ENCODE results near the gene SMARCD3. TPM values are rescaled to one million over a fixed set of nuclear protein-coding genes. Genes with fewer than 3 reads are reported as not detected.

Gene SMARCD3
- polyA plus RNA-seq, 1 donor from 2014 or later = 199 TPM

DNA sequence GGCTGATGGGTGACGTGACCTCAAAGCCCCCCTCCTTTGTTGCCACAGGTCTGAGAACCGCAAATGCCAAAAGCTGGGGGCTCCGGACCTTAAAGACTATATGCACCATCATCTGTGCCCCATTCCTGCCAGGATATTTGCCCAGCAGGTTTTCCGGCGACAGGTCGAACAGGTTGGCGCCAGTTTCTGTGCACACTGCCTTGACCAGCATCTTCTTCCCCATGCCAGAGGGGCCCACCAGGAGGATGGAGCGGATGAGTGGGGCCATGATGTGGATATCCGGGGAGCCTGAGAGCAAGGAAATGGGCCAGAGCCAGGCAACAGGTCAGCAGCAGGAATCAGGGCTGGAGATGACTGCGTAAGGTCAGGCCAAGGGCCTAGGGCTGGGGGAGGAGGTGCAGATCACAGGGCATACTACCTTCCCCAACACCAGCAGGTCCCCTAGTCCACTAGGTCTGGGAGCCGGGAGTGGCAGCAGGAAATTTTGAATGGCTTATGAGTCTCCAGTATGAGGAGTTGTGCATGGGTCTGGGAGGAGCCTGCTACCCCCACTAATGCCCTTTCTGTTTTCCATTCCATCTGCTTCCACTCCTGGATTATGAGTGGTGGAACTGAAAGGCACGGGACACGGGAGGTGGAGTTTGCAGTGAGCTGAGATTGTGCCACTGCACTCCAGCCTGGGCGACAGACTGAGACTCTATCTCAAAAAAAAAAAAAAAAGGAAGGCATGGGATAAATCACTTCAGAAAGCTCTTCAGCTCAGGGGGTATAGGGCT lies 55.1 kb downstream of the SMARCD3 start:
- Histone ChIP-seq H3F3A (ENCODE audit: insufficient read depth, low read length, poor library complexity, severe bottlenecking) (no peaks in the 10 kb centered on the region), H3K27me3 (ENCODE audit: insufficient read depth, low read depth, low read length) (no peaks in the 10 kb centered on the region)
- TF ChIP-seq, protein P1, sequence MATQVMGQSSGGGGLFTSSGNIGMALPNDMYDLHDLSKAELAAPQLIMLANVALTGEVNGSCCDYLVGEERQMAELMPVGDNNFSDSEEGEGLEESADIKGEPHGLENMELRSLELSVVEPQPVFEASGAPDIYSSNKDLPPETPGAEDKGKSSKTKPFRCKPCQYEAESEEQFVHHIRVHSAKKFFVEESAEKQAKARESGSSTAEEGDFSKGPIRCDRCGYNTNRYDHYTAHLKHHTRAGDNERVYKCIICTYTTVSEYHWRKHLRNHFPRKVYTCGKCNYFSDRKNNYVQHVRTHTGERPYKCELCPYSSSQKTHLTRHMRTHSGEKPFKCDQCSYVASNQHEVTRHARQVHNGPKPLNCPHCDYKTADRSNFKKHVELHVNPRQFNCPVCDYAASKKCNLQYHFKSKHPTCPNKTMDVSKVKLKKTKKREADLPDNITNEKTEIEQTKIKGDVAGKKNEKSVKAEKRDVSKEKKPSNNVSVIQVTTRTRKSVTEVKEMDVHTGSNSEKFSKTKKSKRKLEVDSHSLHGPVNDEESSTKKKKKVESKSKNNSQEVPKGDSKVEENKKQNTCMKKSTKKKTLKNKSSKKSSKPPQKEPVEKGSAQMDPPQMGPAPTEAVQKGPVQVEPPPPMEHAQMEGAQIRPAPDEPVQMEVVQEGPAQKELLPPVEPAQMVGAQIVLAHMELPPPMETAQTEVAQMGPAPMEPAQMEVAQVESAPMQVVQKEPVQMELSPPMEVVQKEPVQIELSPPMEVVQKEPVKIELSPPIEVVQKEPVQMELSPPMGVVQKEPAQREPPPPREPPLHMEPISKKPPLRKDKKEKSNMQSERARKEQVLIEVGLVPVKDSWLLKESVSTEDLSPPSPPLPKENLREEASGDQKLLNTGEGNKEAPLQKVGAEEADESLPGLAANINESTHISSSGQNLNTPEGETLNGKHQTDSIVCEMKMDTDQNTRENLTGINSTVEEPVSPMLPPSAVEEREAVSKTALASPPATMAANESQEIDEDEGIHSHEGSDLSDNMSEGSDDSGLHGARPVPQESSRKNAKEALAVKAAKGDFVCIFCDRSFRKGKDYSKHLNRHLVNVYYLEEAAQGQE (IDR thresholded peaks at IDR 0.05; ENCODE audit: borderline replicate concordance) = no peak
- TF ChIP-seq EP300 (conservative IDR thresholded peaks at IDR 0.05; ENCODE audit: poor library complexity, severe bottlenecking) (no peak), EZH2 (IDR thresholded peaks at IDR 0.05; ENCODE audit: borderline replicate concordance, insufficient read depth, low read length, poor library complexity, severe bottlenecking) (no peak), POLR2AphosphoS5 (IDR thresholded peaks at IDR 0.05) (no peak), MXI1 (conservative IDR thresholded peaks at IDR 0.05; ENCODE audit: poor library complexity, severe bottlenecking) (no peak), SMC3 (conservative IDR thresholded peaks at IDR 0.05; ENCODE audit: poor library complexity) (no peak), RAD21 (conservative IDR thresholded peaks at IDR 0.05) (no peak), TAF1 (IDR thresholded peaks at IDR 0.05; ENCODE audit: low read depth) (no peak)
- TF ChIP-seq, protein P2, sequence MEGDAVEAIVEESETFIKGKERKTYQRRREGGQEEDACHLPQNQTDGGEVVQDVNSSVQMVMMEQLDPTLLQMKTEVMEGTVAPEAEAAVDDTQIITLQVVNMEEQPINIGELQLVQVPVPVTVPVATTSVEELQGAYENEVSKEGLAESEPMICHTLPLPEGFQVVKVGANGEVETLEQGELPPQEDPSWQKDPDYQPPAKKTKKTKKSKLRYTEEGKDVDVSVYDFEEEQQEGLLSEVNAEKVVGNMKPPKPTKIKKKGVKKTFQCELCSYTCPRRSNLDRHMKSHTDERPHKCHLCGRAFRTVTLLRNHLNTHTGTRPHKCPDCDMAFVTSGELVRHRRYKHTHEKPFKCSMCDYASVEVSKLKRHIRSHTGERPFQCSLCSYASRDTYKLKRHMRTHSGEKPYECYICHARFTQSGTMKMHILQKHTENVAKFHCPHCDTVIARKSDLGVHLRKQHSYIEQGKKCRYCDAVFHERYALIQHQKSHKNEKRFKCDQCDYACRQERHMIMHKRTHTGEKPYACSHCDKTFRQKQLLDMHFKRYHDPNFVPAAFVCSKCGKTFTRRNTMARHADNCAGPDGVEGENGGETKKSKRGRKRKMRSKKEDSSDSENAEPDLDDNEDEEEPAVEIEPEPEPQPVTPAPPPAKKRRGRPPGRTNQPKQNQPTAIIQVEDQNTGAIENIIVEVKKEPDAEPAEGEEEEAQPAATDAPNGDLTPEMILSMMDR (IDR thresholded peaks at IDR 0.05; ENCODE audit: poor library complexity, severe bottlenecking) = no peak

DNA sequence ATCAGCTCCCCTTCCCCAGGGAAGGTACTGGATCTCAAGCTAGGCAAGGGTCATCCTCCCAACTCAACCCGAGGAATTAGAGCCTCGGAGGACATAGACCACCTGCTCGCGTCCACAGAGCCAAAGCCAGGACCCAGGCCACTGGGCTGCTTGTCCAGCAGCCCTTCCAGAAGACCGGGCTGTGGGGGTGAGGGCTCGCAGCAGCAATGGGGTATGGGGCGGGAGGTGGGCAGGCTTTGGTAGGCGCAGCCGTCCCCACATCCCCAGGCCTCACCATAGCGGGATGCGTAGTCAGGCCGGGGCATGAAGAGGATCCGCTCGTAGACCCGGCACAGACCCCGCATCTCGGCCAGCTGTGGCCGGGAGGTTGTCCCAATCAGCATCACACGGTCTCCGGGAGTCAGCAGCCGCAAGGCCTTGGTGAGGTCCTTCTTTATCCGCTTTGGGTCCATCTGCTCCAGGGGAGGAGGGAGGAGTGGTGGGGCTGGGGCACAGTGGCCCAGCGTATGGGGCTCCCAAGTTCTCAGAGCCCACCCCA lies 56.4 kb downstream of the SMARCD3 start:
- H3F3A ChIP-seq (ENCODE audit: insufficient read depth, low read length, poor library complexity, severe bottlenecking) = no peaks in the 10 kb centered on the region
- H3K9me2 ChIP-seq (ENCODE audit: insufficient read depth, low read length) = no peaks in the 10 kb centered on the region
- H2AFZ ChIP-seq (ENCODE audit: low read depth, low read length) = no peak overlapping the region
- H3K9ac ChIP-seq (ENCODE audit: low read length) = no peak overlapping the region
- H3K27me3 ChIP-seq (ENCODE audit: insufficient read depth, low read depth, low read length) = no peaks in the 10 kb centered on the region
- no peaks in the 10 kb centered on the region for H3K79me2 ChIP-seq (replicated peaks; ENCODE audit: insufficient read depth, low read length)
- H3K27ac ChIP-seq (ENCODE audit: low read length) = no peak overlapping the region
- no peaks in the 10 kb centered on the region for H3K9me3 ChIP-seq (ENCODE audit: low read length)
- no peak for TF ChIP-seq POLR2AphosphoS5 (IDR thresholded peaks at IDR 0.05)
- TF ChIP-seq MXI1 (conservative IDR thresholded peaks at IDR 0.05; ENCODE audit: poor library complexity, severe bottlenecking) = no peak
- TF ChIP-seq, protein P1 (IDR thresholded peaks at IDR 0.05; ENCODE audit: borderline replicate concordance) = no peak
- TF ChIP-seq TAF1 (IDR thresholded peaks at IDR 0.05; ENCODE audit: low read depth) = no peak
- TF ChIP-seq EP300 (conservative IDR thresholded peaks at IDR 0.05; ENCODE audit: poor library complexity, severe bottlenecking) = no peak
- TF ChIP-seq EZH2 (IDR thresholded peaks at IDR 0.05; ENCODE audit: borderline replicate concordance, insufficient read depth, low read length, poor library complexity, severe bottlenecking) = no peak
- no peak for TF ChIP-seq RAD21 (conservative IDR thresholded peaks at IDR 0.05)
- TF ChIP-seq, protein P2 (IDR thresholded peaks at IDR 0.05; ENCODE audit: poor library complexity, severe bottlenecking) = no peak
- no peak for TF ChIP-seq SMC3 (conservative IDR thresholded peaks at IDR 0.05; ENCODE audit: poor library complexity)
- no peak overlapping the region for H3K4me3 ChIP-seq (ENCODE audit: low read length)
- no peaks in the 10 kb centered on the region for H4K20me1 ChIP-seq (ENCODE audit: insufficient read depth)
- no peak overlapping the region for H3K4me2 ChIP-seq (ENCODE audit: low read length)
- H3K36me3 ChIP-seq (ENCODE audit: insufficient read depth, low read length) = no peaks in the 10 kb centered on the region

More for the DNA sequence above, 55.1 kb downstream of the SMARCD3 start:
- Histone ChIP-seq H4K20me1 (ENCODE audit: insufficient read depth) (no peaks in the 10 kb centered on the region), H3K9me3 (ENCODE audit: low read length) (no peaks in the 10 kb centered on the region), H3K9ac (ENCODE audit: low read length) (no peak overlapping the region), H3K4me2 (ENCODE audit: low read length) (no peak overlapping the region), H3K9me2 (ENCODE audit: insufficient read depth, low read length) (no peaks in the 10 kb centered on the region), H3K79me2 (replicated peaks; ENCODE audit: insufficient read depth, low read length) (no peaks in the 10 kb centered on the region), H3K27ac (ENCODE audit: low read length) (no peak overlapping the region), H2AFZ (ENCODE audit: low read depth, low read length) (no peak overlapping the region), H3K36me3 (ENCODE audit: insufficient read depth, low read length) (no peaks in the 10 kb centered on the region), H3K4me3 (ENCODE audit: low read length) (no peak overlapping the region)
